GM19023 (cell line): ENCODE results near the gene FSTL3.
"Not testable (repeated sequence)": the region's sequence is repeated elsewhere in the genome, so short reads cannot be mapped to it uniquely, and the experiment has no call there.

ENCODE experiments used
- ATAC-seq: cut with Tn5 transposase; IDR thresholded peaks from one replicate; pipeline ENCODE4 v1.9.1; 2021; ENCODE audit warnings: mild to moderate bottlenecking, moderate library complexity; ENCODE audit not compliant: unreplicated experiment

Gene FSTL3

GRCh38 chr19:676339-677105 is at the start of gene FSTL3:
FSTL3 (plus strand) TSS chr19:676392; CDS start chr19:676424, 32 bp downstream.
- no peak for ATAC-seq

- not testable (repeated sequence) for ATAC-seq
Measured at GRCh38 chr19:626566-626965, 49.6 kb upstream of the FSTL3 start.

GRCh38 chr19:628168-628567 is 48.0 kb upstream of the FSTL3 start:
- no peak for ATAC-seq

- not testable (repeated sequence) for ATAC-seq
Measured at GRCh38 chr19:629515-629914, 46.7 kb upstream of the FSTL3 start.

GRCh38 chr19:629961-630714 is 46.1 kb upstream of the FSTL3 start:
- no peak for ATAC-seq

GRCh38 chr19:632579-633067 is 43.6 kb upstream of the FSTL3 start:
- peak; percentile 15 for ATAC-seq

- ATAC-seq: peak; percentile 80
Measured at GRCh38 chr19:633068-633785, 43.0 kb upstream of the FSTL3 start, which contains the start of gene POLRMT. POLRMT (minus strand) TSS chr19:633537; CDS start chr19:633512, 25 bp downstream.

GRCh38 chr19:633786-634639 is 42.2 kb upstream of the FSTL3 start:
- no peak for ATAC-seq

- no peak for ATAC-seq
Measured at GRCh38 chr19:634975-635652, 41.1 kb upstream of the FSTL3 start.

GRCh38 chr19:638906-639252 is 37.3 kb upstream of the FSTL3 start:
- no peak for ATAC-seq

- peak; percentile 42 for ATAC-seq
Measured at GRCh38 chr19:639253-640160, 36.7 kb upstream of the FSTL3 start, which contains the start of gene FGF22. FGF22 (plus strand) TSS chr19:639879; CDS start chr19:639926, 47 bp downstream.

- no peak for ATAC-seq
Measured at GRCh38 chr19:640161-640558, 36.0 kb upstream of the FSTL3 start.

GRCh38 chr19:640606-641189 is 35.5 kb upstream of the FSTL3 start:
- ATAC-seq: no peak

GRCh38 chr19:641702-642101 is 34.5 kb upstream of the FSTL3 start:
- ATAC-seq: no peak

GRCh38 chr19:642767-643727 is 33.1 kb upstream of the FSTL3 start:
- ATAC-seq: no peak

GRCh38 chr19:643736-644135 is 32.5 kb upstream of the FSTL3 start:
- ATAC-seq: no peak

GRCh38 chr19:644363-644762 is 31.8 kb upstream of the FSTL3 start:
- no peak for ATAC-seq
